Smooth muscle cell (in vitro differentiated cells): Measurements from ENCODE around the gene CUBN. TPM values are rescaled to one million over a fixed set of nuclear protein-coding genes. Genes with fewer than 3 reads are reported as not detected.

Source experiments
- DNase-seq: peaks from one replicate; lab custom pipeline; 2025; ENCODE audit not compliant: unreplicated experiment; lab: John Stamatoyannopoulos, UW
- H2AFZ ChIP-seq: fragments of 200-600 bp; sonication (generic); 2 replicates; pipeline ENCODE4 v1.6.0; 2016; ENCODE audit warnings: antibody characterized with exemption, low read depth, mild to moderate bottlenecking
- H3F3A ChIP-seq: fragments of 200-600 bp; sonication (generic); 2 replicates; pipeline ENCODE4 v1.6.0; 2017; ENCODE audit warnings: antibody characterized with exemption, low read depth
- H3K27ac ChIP-seq: fragments of 200-600 bp; sonication (generic); 2 replicates; pipeline ENCODE4 v1.5.1; 2016; ENCODE audit warnings: low read depth, mild to moderate bottlenecking
- H3K27me3 ChIP-seq: fragments of 200-600 bp; sonication (generic); 2 replicates; pipeline ENCODE4 v1.6.1; 2016; ENCODE audit warnings: low read depth, mild to moderate bottlenecking
- H3K36me3 ChIP-seq: fragments of 200-600 bp; sonication (generic); 2 replicates; pipeline ENCODE4 v1.5.1; 2016; ENCODE audit warnings: low read depth
- H3K4me1 ChIP-seq: fragments of 200-600 bp; sonication (generic); 2 replicates; pipeline ENCODE4 v1.5.1; 2016; ENCODE audit warnings: low read depth
- H3K4me2 ChIP-seq: fragments of 200-600 bp; sonication (generic); 2 replicates; pipeline ENCODE4 v1.6.0; 2016; ENCODE audit warnings: mild to moderate bottlenecking
- H3K4me3 ChIP-seq: fragments of 200-600 bp; sonication (generic); 2 replicates; pipeline ENCODE4 v1.5.1; 2016; ENCODE audit warnings: mild to moderate bottlenecking
- H3K79me2 ChIP-seq: fragments of 200-600 bp; sonication (generic); 2 replicates; pipeline ENCODE4 v1.6.0; 2016; ENCODE audit warnings: low read depth, mild to moderate bottlenecking
- H3K9ac ChIP-seq: fragments of 200-600 bp; sonication (generic); 2 replicates; pipeline ENCODE4 v1.6.0; 2016; ENCODE audit warnings: low read depth
- H3K9me3 ChIP-seq: fragments of 200-600 bp; sonication (generic); replicated peaks from 2 replicates; pipeline ENCODE4 v1.5.1; 2016; ENCODE audit warnings: low read depth
- H4K20me1 ChIP-seq: fragments of 200-600 bp; sonication (generic); 2 replicates; pipeline ENCODE4 v1.6.0; 2016; ENCODE audit warnings: low read depth
- CTCF ChIP-seq: fragments of 200-600 bp; sonication (generic); IDR thresholded peaks from 2 replicates; pipeline ENCODE4 v1.5.1; 2017; ENCODE audit warnings: borderline replicate concordance, mild to moderate bottlenecking, antibody characterized with exemption; ENCODE audit not compliant: insufficient read depth, poor library complexity, severe bottlenecking
- WGBS: methylation state at CpG from one replicate; pipeline ENCODE4 v1.1.7; 2016; ENCODE audit warnings: low lambda C conversion rate; 5-methylcytosine and 5-hydroxymethylcytosine counted together
- polyA plus RNA-seq: library from polyadenylated mRNA; unstranded; fragments of >200 nt; fragmentation: Nextera tagmentation; extraction: Ambion mirVana; gene quantifications from 2 replicates; pipeline ENCODE4 v1.2.1, GENCODE V29; 2016
- total RNA-seq: library from RNA; depleted of rRNA; stranded (reverse); fragments of >200 nt; gene quantifications from 2 replicates; pipeline ENCODE4 v1.2.3, GENCODE V29; 2014

Gene CUBN
- total and polyA plus RNA-seq, 2 experiments from 2014 or later: 0.62 to 4.7 TPM

- no peaks in the 10 kb centered on the region for H3K79me2 ChIP-seq
- H3K4me1 ChIP-seq: peaks cover 17% of the 10 kb centered on the region
- H4K20me1 ChIP-seq: no peaks in the 10 kb centered on the region
- H3K27me3 ChIP-seq: no peaks in the 10 kb centered on the region
- no peaks in the 10 kb centered on the region for H3K9me3 ChIP-seq
- no peak for TF ChIP-seq CTCF
- no peaks in the 10 kb centered on the region for H3F3A ChIP-seq
- no peaks in the 10 kb centered on the region for H3K36me3 ChIP-seq
- H2AFZ ChIP-seq: peak overlapping the region; percentile 88
- H3K4me3 ChIP-seq: peak overlapping the region; percentile 3
- peak overlapping the region; percentile 92 for H3K27ac ChIP-seq
- WGBS: 17% methylated on average over 8 of the region's 8 CpGs
- H3K4me2 ChIP-seq: peak overlapping the region; percentile 81
- peak overlapping the region; percentile 67 for H3K9ac ChIP-seq
- DNase-seq: no peak
Observed at GRCh38 chr10:16950656-16951601, 178.7 kb downstream of the CUBN start.

- no peaks in the 10 kb centered on the region for H3K36me3 ChIP-seq
- no peaks in the 10 kb centered on the region for H4K20me1 ChIP-seq
- H3F3A ChIP-seq: peaks cover 3% of the 10 kb centered on the region
- no peak for DNase-seq
- no peak for TF ChIP-seq CTCF
- H3K9ac ChIP-seq: no peak overlapping the region
- WGBS: 85% methylated on average over 11 of the region's 11 CpGs
- H3K4me3 ChIP-seq: no peak overlapping the region
- H2AFZ ChIP-seq: no peak overlapping the region
- peak overlapping the region; percentile 92 for H3K27ac ChIP-seq
- H3K79me2 ChIP-seq: no peaks in the 10 kb centered on the region
- H3K4me1 ChIP-seq: peaks cover 17% of the 10 kb centered on the region
- no peaks in the 10 kb centered on the region for H3K9me3 ChIP-seq
- no peaks in the 10 kb centered on the region for H3K27me3 ChIP-seq
- no peak overlapping the region for H3K4me2 ChIP-seq
Observed at GRCh38 chr10:16949816-16950215, 179.8 kb downstream of the CUBN start.

- TF ChIP-seq CTCF: no peak
- DNase-seq: no peak
- H3K9ac ChIP-seq: no peak overlapping the region
- no peak overlapping the region for H3K27ac ChIP-seq
- no peak overlapping the region for H2AFZ ChIP-seq
- no peaks in the 10 kb centered on the region for H3K36me3 ChIP-seq
- WGBS: 94% methylated on average over 12 of the region's 12 CpGs
- H3K9me3 ChIP-seq: no peaks in the 10 kb centered on the region
- H3K4me1 ChIP-seq: peaks cover 21% of the 10 kb centered on the region
- no peak overlapping the region for H3K4me3 ChIP-seq
- no peaks in the 10 kb centered on the region for H3K27me3 ChIP-seq
- no peaks in the 10 kb centered on the region for H4K20me1 ChIP-seq
- H3F3A ChIP-seq: peaks cover 3% of the 10 kb centered on the region
- no peaks in the 10 kb centered on the region for H3K79me2 ChIP-seq
- no peak overlapping the region for H3K4me2 ChIP-seq
Observed at GRCh38 chr10:16948361-16948760, 181.2 kb downstream of the CUBN start.
